ENCODE data around the gene CAMKK1.

The CAMKK1 gene

DNA sequence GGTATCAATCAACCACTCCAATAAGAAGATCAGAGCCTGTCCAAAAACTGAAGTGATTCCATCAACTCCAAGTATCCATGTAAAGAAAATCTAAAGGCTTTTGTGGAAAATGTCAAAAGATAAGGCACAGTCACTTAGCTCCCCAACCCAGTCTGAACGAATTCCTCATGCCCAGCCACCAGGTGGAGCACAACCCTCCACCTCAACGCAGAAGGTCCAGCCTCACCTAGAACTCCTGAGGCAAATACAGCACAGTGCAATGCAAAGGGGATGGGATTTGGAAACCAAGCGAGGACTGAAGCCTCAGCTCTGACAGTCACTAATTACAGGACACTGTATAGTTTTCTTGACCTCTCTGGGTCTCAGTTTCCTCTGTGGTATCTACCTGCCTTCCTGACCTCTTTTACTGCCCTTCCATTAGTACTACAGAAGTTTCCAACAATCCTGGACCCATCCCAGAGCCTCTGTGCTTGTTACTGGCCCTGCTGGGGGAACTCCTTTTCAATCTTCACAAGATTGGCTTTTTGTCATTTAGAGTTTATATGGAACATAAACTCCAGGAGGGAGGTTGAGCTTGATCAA is 48.8 kb downstream of the CAMKK1 start:
- peak; percentile 56 for DNase-seq

DNA sequence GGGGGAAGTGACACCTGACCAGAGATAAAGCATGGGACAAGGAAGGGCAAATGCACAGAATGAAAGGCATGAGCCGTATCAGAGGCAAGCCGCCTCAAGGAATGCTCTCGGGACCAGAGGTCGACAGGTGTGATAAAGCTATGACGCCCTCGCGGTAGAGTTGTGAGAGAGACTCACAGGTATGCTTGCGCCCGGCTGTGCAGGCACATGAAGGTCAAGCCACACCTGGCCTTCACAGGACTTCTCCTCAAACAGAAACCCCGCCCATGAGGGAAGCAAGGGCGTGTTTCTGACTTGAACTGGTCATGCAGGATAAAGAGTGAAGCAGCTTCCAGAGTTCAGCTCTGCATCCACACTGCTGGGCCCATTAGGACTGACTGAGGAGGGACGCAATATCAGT is 54.6 kb downstream of the CAMKK1 start:
- no peak for DNase-seq

DNA sequence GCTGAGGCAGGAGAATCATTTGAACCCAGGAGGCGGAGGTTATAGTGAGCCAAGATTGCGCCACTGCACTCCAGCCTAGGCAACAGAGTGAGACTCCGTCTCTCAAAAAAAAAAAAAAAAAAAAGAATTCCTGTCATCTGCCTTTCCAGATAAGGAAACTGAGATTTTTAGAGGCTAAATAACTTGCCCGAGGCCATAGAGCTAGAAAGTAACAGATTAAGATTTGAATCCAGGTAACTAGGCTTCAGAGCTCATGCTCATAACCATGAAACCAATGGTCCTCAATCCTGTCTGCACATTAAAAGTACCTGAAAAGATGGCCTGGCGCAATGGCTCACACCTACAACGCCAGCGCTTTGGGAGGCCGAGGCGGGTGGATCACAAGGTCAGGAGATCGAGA is 56.3 kb downstream of the CAMKK1 start:
- no peak for DNase-seq

DNA sequence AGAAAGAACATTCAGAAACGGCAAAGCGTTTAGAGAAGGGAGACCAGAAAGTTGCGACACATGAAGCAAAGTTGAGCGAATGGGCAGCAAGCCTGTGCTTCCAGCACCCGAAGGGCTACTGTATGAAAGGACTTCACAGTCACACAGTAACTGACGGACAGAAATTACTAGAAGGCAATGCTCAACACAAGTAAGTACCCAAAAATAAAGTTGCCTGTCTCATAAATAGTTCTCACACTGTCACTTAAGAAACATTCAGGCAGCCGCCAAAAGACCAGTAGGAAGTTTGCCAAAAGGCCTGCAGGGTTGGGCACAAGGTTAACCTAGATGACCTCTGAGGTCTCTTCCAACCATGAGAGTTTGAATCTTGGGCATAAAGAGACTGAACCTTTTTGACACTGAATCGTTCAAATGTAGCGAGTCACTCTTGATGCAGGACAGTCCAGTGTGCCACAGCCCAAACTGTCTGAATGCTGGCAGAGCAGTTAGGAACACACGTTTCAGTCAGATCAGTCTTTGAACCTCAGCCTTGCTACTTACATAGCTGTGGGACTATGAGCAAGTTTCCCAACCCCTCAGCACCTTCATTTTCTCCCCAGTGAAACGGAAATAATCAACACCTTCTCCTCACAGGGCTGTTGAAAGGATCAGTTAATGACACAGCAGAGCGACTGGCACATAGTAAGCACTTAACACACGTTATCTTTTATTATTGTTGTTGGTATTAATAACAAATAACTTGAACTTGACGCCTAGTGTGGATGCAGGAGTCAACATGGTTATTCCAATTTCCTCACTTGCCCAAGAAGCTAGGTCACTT is 57.2 kb downstream of the CAMKK1 start:
- DNase-seq, result no peak

DNA sequence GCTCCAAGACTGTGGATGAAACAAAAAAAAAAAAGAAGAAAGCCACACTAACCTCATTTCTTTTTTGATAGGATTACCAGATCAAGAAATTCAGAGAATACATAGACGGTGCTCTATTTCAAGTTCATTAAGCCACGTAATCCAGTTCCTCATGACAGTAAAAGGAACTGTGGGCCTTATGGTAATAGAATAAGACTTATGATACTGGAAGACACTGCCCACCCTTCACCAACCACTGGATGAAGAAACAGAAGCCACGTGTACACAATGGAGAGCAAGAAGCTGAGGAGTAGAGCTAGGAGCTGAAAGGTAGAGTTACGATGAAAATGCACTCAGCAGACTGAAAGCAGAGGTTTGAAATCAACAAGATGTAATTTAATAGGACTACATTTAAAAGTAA is 58.0 kb downstream of the CAMKK1 start:
- no peak for DNase-seq

DNA sequence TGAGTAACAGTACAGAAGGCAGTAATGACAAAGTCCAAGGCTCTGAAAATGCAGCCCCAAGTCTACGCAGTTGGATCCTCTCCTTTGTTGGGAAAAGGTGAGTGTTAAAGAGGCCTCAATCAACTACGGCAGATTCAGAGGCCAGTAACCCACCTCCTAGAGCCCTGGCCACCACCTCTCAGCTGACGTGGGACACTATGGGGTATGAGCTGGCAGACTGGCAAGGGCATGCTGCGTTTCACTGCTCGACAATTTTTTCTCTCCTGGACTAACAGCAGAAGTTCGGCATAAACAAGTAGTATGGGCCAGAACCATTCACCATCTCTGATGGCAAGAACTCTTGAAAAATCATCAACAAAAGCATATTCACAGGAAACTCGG is 64.0 kb downstream of the CAMKK1 start:
- no peak for DNase-seq

DNA sequence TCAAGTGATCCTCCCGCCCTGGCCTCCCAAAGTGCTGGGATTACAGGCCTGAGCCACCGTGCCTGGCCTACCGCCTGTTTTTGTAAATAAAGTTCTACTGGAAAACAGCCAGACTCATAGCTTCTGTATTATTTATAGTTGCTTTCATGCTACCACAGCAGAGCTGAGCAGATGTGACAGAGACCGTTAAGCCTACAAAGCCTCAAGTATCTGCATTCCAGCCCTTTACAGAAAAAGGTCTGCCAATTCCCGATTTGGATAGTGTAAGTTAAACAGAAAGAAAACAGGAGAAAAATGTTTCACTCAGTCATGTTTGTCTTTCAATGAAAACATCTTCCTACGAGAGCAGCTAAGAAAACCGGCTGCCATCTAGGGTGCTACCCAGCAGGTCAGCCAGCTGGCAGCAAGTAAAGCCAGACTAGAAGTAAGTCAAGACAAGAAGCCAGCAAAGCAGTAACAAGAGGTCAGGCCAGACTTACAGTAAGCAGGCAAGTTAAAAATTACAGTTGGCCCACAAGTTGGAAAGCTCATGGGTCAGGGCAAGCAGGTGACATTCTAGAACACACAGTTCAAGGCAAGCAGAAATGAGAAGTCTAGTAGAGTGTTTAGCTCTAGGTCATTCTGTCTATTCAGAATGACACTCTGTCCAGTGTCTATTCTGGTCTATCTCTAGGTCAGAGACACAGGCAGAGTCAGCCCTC is 64.6 kb downstream of the CAMKK1 start:
- no peak for DNase-seq

DNA sequence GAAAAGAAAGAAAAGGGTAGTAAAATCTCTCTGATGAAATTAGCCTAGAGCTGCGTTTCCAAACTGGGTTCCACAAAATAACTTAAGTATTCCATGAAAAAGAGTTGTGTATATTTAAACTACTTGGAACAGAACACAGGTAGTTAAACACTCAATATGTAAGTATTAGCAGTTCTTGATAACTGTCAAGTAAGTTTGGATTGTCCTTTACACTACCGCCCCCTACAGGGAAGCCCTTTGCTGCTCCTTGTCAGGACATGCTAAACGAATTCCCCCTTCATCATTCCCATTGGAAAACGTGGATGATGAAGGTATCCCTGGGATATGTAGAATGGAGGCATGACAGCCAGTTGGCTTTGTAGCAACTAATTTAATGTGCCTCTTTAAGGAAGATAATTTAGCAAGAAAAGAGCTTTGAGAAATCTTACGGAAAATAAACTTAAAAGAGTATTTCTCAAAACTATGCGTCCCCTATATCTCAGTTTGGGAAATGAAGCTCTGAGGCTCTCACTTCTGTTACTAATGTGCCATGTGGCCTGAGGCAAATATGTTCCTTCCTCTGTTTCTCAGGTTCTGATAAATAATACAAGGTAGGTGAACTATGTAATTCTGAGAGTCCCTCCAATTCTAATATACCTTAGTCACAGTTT is 65.6 kb downstream of the CAMKK1 start:
- peak; percentile 54 for DNase-seq

DNA sequence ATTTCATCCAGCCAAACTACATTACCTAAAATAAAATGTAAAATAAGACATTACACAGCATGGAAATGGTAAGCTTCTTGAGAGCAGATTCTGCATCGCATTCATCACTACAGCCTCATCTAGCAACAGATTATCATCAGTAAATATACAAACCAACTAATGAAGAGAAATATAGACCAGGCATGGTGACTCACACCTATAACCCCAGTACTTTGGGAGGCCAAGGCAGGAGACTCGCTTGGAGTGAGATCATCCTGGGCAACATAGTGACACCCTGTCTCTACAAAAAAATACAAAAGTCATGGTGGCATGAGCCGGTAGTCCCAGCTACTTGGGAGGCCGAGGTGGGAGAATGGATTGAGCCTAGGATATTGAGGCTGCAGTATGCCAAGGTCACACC is 66.7 kb downstream of the CAMKK1 start:
- no peak for DNase-seq

DNA sequence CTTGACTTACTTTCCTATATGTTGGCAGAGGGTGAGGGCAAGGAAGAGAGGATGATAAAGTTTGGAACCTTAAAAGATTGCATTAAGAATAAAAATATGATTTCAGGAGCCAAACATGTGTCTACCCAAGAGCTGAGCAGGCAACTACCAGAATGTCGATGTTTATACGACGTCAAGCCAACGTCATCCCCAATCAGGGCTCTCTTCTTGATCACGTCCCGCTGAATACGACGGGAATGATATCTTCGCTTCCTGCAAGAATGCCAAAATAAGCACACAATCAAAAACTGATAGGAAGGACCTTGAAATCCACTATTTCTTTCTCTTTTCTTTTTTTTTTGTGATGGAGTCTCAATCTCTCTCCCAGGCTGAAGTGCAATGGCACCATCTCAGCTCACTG is 71.8 kb downstream of the CAMKK1 start:
- DNase-seq, result no peak

DNA sequence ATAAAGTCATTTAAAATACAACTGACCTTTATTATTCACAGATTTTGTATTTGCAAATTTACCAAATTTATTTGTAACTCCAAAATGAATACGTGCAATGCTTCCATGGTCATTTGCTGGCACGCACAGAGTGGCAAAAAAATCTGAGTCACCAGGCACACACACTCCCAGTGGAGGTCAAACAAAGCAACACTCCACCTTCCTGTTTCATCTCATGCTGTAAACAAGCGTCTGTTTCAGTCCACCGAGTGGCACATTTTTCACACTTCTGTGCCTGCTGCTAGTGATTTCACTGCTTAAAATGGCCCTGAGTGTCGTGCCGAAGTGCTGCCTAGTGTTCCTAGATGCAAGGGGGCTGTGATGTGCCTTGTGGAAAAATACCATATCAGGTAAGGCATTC is 74.1 kb downstream of the CAMKK1 start:
- DNase-seq, result no peak

DNA sequence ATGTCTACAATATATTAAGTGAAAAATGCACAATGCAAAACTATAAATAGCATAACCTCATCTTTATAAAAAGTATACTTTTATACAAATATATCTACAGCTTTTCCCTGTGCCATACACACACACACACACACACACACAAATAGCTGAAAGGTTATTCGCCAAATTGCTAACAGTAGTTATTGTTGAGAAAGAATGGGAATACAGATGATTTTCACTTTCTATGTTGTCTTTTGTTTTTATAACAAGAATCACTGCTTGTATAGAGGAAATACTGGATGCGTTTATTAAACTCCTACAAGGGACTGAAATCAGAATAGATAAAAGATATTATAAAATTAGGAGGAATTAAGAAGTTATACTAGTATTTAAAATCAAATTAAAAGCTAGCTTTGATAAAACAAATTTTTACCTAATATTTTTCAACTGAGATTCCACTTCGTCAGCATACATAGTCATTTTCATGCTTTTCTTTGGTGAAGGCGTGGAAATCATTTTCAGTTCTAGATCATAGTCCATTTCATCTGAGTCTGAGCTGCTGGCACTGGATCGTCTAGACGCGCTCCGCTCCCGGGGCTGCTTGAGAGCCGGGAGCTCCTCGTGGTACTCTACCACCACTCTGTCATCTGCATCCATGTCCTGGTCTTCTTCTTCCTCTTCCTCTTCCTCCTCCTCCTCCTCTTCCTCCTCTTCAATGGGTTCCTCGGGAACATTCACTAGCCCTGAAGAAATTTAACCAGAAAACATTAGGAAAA is 74.8 kb downstream of the CAMKK1 start:
- no peak for DNase-seq

DNA sequence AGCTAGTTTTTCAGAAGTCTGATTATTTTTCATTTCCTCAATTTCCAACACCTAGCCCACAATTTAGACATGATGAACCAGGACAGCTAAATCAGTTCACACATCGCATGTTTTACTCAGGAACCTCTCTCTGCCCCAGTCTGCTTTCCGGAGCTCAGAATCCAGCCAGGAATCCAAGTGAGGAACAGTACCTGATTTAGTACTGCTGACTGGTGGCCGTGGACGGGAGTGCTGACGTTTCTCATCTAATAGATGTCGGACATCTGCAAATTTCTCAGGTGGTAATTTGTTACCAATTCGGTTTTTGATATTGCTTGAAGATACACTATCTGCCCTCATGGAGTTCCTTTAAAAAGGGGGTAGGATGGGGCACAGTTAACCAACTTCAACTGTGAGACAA is 76.9 kb downstream of the CAMKK1 start:
- DNase-seq, result no peak

DNA sequence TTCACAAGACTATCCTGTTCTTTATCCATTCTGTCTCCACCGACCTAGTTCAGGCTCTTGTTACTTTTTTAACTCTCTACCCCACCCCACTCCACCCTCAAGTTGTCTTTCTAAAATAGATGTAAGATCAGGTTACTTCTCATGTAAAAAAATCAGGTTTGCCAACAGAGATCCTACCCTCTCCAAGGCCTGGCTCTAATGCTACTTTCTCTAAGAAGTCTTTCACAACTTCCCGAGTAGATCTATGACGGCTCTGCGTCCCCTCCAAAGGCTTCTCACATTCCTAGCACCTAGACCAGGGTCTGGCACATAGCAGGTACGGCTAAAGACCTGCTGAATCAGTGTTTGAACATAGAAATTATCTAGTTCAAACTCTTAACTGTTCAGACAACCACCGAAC is 77.7 kb downstream of the CAMKK1 start:
- no peak for DNase-seq

DNA sequence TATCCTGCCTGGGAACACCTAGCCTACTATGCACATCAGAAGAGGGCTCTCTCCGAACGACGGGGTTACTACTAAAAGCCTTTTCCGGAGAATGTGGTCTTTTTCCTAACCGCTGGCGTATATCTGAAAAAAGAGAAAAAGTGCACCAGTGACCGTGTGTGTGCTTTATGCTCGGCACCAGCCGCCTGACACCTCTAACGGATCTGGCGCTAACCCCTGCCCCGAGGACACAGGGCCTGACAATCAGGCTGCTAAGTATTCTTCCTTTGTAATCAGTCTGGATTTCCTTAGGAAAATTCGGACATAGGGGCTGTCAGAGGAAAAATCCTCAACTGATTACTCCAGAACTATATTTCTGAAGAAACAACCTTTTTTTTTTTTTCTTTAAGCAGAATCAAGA is 78.5 kb downstream of the CAMKK1 start:
- DNase-seq, result no peak

DNA sequence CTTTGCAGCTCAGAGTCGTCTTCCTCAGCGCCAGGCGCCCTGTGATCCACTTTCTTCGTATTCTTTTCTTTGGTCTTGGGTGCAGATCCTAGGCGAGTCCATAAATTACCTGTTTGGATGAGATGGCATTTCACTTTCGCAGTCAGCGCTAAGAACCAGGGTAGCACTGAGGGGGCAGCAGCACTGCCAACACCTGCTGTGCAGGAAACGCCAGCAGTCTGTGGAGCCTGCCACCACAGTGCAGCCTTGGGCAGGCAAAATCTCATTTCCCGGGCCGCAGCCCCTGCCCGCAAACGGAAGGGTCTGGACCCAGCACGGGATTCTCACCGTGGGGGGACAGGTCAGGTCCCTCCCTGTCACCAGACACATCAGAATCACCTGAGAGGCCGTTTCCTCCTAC is 79.7 kb downstream of the CAMKK1 start:
- DNase-seq, result no peak

DNA sequence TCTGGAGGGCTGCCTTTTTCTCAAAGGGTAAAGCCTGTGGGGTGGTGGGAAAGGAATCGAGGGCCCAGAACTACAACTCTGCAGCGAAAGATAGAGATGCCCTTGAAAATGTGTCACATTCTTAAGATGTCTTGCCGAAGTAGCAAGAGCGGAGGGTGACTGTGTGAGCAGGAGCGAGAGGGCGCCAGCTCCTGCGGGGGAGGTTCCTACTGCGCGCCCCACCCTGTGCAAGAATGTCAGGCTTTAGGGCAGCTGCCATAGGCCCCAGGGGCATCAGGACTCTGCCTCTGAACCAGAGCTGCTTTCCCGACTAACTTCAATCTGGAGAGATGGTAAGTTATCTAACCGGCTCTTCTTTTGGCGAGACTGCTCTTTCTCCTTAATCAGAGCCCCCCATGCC is 80.1 kb downstream of the CAMKK1 start:
- no peak for DNase-seq

DNA sequence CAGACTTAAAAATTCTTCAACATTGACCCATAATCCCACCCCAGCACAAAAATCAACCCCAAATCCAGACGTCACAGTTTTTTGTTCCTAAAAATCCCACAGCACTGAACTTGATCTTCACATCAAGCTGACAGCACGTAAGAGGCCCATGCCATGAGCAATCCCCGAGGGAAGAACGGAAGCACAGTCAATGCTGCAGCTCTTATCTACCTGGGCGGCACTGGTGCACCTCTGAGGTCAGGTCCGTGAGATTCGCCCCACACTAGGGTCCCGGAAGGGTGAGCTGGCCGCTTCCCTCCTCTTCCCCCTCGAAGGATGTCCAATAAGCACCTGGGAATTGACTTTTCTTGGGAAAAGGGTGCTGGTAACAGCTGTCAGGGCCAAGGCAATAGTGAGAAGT is 80.6 kb downstream of the CAMKK1 start:
- DNase-seq, result no peak

Data from stimulated activated CD4-positive, alpha-beta T cell treated with anti-CD3 and anti-CD28 coated beads, Interleukin-4, amount 100 ng/mL, for 1 hour (primary cell).